Putamen (tissue), 1 donor: ENCODE data around the gene RHOV.
A peak's percentile ranks its signal among the peaks of the same experiment; 100 is the strongest.
"Not testable (repeated sequence)": the region's sequence is repeated elsewhere in the genome, so short reads cannot be mapped to it uniquely, and the experiment has no call there.

Source experiments
- DNase-seq: peaks from one replicate; pipeline ENCODE4 v3.0.0-alpha.2; 2016; ENCODE audit warnings: low spot score

Gene RHOV

DNA sequence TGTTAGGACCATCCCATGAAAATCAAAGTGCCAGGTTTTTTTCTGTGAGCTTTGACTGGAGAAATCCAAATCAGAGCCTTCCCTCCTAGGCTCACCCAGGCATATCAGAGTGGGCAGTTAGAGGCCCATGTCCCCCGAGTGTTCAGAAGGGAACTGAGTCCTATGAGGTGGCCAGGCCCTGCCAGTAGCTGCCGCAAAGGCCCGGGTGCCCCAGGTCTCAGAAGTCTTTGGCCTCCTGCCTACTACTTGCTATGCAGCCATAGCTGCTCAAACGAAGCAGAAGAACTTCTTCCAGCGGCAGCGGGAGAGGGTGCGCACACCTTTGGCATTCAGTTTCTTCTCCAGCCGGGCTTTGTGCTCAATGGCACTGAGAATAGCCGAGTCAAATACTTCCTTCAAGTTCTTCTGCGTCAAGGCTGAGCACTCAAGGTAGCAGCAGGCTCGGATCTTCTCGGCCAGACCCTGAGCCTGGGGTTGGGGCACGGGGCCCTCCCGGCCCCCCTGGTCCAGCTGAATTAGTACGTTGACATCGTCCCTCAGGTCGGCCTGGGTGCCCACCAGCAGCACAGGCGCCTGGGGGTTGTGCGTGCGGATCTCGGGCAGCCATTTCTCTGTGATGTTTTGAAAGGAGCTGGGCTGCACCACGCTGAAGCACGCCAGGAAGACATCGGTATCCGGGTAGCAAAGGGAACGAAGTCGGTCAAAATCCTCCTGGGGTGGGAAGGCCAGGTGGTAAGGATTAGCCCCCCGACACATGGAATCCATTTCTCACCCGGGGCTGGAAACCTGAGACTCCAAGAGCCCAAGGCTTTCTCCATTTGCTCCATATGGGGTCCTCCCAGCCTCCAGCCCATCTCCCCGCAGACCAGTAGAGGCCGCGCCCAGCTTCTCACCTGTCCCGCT, 992 bp downstream of the RHOV start:
- DNase-seq, result no peak

DNA sequence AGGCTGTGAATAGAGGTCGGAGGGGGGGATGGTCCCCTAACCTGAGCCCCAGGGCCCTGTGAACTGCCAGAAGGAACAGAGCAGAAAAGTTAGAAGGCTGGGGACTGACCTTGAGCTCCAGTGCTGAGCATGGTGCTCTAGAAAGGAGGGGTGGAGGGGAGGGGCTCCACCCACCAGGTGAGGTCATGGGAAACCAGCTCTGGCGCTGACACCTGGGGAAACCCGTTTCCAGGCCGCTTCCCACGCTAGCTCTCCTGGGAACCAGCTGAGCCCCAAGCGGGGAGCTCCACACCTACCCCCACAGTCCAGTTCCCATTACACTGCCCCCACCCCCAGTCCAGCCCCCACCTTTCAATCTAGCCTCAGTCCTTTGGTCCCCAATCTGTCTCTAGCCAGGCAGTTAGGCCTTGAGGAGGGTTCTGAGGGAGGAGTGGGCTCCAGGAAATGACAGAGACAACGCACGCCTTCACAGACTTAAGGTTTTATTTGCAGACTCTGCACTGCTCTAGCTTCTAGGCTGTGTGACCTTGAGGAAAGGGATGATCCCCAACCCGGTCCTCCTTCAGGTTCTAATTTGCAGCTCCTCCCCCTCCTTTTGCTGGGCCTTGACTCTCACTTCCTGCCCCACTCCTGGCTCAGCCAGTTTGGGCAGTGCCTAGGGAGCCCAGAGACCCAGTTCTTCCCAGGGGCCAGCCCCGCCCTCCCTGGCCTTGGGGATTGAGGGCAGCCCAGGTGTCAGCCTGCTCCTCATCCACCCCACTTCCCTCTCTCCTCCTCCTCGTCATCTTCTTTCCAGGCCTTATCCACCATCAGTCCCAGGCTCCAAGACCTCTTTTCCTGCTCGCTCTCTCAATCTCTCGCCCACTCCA, 2.1 kb downstream of the RHOV start:
- DNase-seq, result no peak

GRCh38 chr15:40870716-40871115, 3.3 kb downstream of the RHOV start:
- no peak for DNase-seq

GRCh38 chr15:40869686-40870085, 4.3 kb downstream of the RHOV start:
- no peak for DNase-seq

DNA sequence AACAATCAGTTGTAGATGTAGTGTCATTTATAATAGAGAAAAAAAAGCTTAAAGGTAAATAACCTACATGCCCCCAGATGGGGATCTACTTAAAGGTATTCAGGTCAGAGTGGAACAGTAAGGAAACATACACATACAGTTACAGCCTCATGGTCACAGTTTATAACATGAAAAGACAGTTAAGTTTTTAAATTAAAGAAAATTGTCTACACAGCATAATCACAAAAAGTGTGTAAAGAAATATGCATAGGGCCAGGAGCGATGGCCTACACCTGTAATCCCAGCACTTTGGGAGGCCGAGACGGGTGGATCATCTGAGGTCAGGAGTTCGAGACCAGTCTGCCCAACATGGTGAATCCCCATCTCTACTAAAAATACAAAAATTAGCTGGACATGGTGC, 6.8 kb downstream of the RHOV start:
- no peak for DNase-seq

- DNase-seq, result no peak
These were observed 10.3 kb downstream of the RHOV start for GRCh38 chr15:40863660-40864270.

DNA sequence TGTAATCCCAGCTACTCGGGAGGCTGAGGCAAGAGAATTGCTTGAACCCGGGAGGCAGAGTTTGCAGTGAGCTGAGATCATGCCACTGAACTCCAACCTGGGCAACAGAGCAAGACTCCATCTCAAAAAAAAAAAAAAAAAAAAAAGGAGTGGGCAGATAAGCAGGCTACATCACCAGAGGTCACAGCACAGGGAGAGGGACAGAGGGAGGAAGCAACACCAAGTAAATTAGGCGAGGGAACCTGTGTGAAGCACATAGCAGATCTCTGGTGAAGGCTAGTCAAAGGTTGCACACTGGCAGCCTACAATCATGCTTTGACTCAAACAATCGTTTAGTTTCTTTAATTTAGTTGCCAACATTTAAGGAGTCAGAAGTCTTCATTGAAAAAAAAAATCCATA, 12.9 kb downstream of the RHOV start:
- not testable (repeated sequence) for DNase-seq

DNA sequence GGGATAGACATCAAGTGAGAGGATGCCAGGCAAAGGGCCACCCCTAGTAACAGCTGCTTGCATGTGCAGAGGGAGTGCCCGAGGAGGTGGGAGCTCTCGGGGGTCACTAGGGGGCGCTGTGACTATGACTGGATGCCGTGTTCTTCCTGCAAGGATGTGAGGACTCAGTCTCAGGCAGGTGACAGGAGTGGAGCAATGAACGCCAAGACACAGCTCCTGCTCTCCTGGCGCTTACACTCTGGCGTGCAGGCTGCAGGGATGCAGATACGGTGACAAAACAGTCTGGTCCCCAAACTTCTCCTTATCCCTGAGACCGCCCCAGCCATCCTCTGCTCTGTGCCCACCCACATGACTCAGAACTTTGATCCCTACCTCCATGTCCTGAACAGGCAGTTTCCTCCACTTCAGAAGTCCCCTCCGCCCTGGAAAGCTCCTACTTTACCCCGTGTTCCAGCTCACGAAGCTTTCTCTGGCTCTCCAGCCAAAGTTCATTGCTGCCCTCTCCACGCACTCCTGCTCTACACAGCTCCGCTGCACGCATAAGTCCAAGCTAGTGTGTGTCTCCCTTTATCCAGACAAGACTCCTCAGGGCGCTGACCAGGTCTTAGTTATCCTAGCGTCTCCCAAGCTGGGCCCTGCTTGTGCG, 14.7 kb downstream of the RHOV start:
- peak; percentile 37 for DNase-seq

DNA sequence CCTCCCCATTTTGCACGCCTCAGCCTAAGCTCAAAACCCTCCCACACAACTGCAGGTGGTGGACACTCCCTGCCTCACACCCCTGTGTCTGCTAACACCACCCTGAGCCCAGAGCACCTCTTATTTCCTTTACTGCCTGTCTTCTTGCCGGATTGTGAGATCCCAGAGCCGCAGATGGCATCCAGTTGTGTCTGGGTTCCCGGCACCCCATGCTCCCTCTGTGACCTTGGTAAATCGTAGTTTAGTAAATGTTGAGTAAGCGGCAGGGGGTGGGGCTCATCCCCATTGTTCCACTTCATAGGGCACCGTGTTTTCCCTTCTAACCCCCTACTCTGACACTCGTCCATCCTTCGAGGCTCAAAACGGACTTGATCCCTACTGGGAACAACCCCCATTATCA, 15.3 kb downstream of the RHOV start:
- DNase-seq, result no peak

DNA sequence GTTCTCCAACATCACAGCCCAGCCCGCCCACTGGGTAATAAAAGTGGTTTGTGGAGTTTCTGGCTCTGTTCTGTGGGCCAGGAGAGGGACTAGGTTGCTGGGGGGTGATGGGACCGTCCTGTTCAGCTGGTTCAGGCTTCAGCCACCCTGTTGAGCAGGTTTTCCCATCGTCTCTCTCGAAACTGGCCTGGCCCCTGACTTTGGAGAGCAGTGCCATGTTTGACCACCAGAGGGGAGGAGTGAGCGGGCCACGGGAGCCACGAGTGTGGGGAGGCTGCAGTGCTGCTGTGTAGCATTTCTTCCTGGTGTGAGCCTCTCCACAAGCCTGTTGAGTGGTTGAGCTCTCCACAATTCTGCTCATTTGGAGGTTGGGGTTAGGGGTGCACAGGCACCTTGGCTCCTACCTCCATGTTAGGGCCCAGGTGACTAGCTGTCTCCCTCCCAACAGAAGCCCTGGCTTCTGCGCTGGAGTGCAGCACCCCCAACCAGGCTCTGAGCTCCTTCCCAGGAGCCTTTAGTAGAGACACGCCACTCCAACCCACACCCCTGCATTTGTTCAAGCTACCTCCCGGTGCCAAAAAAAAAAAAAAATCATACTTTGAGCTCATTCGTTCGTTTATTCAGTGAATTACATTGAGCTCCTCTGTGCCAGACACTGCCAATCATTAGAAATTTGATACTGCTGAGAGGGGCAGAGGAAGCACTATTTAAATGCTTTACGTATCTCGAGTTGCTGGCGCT, 16.3 kb downstream of the RHOV start:
- DNase-seq, result peak; percentile 50

DNA sequence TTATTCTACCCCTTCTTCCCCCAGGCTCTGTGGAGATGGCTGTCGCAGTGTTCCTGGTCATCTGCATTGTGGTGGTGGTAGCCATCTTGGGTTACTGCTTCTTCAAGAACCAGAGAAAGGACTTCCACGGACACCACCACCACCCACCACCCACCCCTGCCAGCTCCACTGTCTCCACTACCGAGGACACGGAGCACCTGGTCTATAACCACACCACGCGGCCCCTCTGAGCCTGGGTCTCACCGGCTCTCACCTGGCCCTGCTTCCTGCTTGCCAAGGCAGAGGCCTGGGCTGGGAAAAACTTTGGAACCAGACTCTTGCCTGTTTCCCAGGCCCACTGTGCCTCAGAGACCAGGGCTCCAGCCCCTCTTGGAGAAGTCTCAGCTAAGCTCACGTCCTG, 17.3 kb downstream of the RHOV start:
- DNase-seq, result no peak

GRCh38 chr15:40855706-40856234, 18.3 kb downstream of the RHOV start:
- no peak for DNase-seq

DNA sequence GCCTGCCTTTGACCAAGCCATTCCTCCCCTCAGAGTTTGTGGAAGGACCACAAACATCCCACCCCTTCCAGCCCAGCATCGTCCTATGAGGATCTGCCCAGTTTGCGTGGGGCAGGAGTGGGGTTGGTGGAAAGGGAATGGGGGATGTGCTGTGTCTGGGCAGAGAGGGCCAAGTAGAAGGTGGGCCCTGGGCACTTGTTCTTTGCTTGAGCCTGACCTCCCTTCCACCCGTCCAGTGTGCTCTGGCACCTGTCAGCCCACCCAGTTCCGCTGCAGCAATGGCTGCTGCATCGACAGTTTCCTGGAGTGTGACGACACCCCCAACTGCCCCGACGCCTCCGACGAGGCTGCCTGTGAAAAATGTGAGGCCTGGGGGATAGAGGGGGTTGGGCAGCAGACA, 19.9 kb downstream of the RHOV start:
- DNase-seq, result no peak

DNA sequence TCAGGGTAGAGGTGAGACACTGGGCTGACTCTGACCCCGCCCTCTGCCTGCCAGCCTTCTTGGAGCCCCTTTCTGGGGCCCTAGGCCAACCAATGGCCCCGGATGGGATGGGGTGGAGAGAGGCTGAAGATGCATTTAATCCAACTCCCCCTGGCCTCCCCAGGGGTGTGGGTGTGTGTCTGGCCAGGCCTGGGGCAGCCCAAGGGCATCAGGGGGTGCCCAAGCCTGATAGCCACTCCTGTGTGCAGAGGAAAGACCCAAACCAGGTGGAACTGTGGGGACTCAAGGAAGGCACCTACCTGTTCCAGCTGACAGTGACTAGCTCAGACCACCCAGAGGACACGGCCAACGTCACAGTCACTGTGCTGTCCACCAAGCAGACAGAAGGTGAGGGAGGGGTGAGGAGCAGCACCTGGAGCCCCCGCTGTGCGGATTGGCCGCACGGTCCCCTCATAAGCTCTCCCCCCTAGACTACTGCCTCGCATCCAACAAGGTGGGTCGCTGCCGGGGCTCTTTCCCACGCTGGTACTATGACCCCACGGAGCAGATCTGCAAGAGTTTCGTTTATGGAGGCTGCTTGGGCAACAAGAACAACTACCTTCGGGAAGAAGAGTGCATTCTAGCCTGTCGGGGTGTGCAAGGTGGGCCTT, 20.7 kb downstream of the RHOV start:
- DNase-seq, result no peak

DNA sequence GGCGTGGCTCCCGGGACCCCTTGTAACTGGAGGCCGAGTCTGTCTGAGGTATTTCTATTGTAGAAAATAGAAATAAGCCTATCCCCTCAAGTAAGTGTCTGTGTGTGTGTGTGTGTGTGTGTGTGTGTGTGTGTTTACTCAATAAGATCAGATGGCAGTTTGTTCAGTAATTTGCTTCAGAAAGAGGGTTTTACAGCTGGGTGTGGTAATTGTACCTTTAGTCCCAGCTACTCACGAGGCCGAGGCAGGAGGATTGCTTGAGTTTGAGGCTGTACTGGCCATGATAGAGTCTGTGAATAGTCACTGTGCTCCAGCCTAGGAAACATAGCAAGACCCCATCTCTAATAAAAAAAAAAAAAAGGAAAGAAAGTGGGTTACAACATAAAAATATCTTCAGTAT, 21.5 kb downstream of the RHOV start:
- DNase-seq, result no peak

GRCh38 chr15:40850576-40851112, 23.4 kb downstream of the RHOV start:
- no peak for DNase-seq

DNA sequence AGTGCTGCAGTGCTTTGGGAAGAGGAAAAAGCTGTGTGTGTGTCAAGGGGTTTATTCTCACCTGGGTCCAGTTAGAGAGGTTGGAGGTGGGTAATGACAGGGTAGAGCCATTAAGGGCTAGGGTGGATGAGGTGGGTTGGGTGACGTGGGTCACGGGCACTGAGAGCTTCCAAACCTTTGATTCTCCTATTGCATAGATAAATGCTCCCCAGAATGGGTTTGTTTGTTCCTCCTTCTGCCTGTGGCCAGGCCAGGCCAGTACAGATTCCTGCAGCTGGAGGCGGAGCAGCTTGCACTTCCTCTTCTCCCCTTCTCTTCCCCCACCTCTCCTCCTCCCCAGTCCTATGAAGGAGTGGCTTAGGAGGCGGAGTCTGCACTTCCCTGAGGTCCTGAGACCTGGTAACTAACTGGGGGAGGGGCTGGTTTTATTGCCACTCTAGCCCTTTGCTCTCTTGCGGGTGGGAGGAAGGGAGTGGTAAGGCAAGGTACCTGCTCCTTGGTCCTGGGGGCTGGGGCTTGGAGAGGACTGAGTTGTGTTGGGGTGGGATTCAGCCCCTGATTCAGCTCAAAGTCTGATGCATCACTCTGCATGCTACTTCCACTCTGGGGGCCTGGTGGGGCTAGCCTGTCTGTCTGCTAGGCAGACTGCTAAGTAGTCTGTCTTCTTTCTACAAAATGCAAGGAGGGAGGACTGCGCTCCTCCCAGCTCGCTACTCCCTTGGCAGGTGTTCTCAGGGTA, 26.6 kb downstream of the RHOV start:
- DNase-seq, result peak; percentile 40

- DNase-seq, result no peak
These were observed 27.2 kb downstream of the RHOV start for GRCh38 chr15:40846841-40847222.

GRCh38 chr15:40845511-40846284, 28.3 kb downstream of the RHOV start:
- no peak for DNase-seq
